Left kidney (tissue), 2 donors: Measurements from ENCODE around the gene ZKSCAN2. TPM values are rescaled to one million over a fixed set of nuclear protein-coding genes. Genes with fewer than 3 reads are reported as not detected.

ENCODE experiments used
- DNase-seq: peaks from one replicate; pipeline ENCODE4 v3.0.0-alpha.2; 2013
- polyA plus RNA-seq: library from polyadenylated mRNA; unstranded; fragments of 120-200 nt; gene quantifications from one replicate; pipeline ENCODE4 v1.2.1, GENCODE V29; 2013; ENCODE audit not compliant: insufficient read length

The ZKSCAN2 gene
- polyA plus RNA-seq, 1 donor, result 14.6 TPM

- DNase-seq, result no peak
Measured at GRCh38 chr16:25228372-25228771, 29.3 kb downstream of the ZKSCAN2 start.

DNA sequence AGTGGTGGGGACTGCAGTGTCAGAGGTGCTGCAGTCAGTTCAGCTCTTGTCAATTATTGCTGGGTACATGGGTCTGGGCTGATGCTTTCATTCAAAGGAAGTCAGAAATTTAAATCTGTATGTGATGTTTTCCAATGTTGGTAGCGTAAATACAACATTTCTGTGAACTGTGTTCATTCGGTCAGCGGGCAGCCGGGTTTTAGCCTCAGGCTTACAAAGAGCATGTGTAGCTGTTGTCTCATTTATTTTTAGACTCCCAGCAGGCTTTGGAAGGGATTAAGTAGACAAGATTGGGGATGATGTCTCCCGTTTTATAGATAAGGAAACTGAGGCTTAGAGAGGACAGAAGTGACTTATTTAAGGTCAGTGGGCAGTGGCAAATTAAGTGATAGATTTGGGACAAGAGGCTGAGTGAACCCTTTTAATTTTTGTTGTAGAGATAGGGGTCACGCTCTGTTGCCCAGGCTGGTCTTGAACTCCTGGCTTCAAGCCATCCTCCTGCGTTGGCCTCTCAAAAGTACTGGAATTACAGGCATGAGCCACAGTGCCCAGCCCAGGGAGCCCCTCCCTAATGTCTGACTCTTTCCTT lies 32.8 kb downstream of the ZKSCAN2 start:
- DNase-seq, result no peak

DNA sequence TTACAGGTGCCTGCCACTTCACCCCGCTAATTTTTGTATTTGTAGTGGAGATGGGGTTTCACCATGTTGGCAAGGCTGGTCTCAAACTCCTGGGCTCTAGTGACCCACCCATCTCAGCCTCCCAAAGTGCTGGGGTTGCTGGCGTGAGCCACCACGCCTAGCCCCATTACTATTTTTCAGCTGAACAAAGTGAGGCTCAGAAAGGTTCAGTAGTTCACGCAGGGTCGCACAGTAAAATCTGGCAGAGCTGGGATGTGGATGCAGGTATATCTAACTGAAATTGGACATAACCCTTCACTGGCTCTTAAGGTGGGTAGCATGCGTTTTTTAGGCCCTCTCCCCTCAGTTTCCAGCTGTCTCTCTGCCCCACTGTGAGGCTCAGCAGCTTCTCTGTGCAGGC lies 33.7 kb downstream of the ZKSCAN2 start:
- DNase-seq, result no peak

GRCh38 chr16:25222959-25223358 lies 34.7 kb downstream of the ZKSCAN2 start:
- DNase-seq, result no peak

DNA sequence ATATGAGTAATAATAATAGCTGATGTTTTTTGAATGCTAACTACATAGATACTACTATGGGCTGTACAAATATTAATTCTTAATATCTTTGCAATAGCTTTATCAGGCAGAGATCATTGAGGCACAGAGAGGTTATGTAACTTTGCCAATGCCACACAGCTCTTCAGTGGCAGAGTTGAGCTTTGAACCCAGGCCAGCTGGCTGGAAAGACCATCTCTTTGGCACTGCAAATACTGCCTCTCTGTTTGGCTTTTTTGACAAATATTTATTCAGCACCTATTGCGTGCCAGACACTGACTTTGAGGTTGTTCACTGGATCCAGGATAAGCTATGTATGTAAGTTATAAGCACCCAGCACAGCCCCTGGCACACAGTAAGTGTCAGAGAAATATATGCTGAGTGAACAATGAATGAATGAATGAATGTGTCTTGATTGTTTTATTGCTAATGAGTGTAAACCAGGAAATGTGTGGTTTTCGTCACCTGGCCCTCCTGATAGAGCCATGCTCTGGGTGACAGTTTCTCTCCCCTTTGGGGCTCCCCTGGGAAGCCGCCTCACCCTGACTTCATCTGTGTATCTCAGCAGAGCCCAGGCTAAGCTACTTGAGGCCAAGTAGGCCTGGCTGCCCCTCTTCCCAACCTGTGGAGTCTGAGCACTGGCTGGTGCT lies 38.4 kb downstream of the ZKSCAN2 start:
- DNase-seq, result no peak

GRCh38 chr16:25217921-25218320 lies 39.7 kb downstream of the ZKSCAN2 start:
- DNase-seq, result no peak

GRCh38 chr16:25217112-25217511 lies 40.5 kb downstream of the ZKSCAN2 start:
- no peak for DNase-seq

DNA sequence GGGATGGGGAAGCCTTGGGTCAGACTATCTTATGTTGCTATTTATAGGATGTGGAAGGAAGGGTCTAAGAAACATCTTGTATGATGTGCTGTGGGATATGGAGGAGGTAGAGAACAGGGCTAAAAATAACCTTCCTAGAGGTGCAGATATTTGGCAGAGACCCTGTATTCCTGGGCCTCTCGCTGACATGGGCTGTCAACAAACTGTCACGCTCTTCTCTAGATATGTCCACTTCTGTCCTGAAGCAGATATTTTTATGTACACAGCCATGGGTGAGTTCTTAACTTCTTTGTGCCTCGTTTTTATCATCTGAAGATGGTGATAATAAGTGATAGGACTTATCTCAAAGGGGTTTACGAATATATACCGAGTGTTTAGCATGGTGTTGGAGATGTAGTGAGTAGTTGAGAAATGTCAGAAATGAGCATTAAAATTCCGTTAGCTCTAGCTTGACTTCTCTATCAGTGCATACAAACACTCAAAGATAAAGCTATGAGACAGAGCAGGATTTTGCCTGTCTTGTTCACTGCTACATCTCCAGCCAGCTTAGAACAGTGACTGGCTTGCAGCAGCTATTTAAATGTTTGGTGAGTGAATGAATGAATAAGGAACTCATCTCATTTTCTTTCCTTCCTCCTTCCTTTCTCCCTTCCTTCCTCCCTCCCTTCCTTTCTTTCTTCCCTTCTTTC lies 43.8 kb downstream of the ZKSCAN2 start:
- no peak for DNase-seq

DNA sequence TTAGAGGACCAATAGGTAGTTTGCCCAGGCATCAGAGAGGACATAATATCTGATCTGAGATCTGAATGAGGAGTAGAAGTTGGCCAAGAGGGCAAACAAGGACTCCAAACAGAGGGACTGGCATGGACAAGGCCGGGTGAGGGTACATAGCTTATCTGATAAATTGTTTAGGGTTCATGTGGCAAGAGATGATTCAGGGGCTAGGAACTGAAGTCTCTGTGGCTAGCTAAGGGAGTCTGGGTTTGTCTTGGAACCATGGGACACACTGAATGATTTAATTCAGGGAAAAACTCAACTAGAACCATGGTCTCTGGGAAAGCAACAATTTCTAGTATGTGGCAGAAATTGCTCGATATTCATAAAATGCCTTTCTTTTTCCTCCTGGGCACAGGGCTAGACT lies 45.0 kb downstream of the ZKSCAN2 start:
- DNase-seq, result no peak

GRCh38 chr16:25210758-25211157 lies 46.9 kb downstream of the ZKSCAN2 start:
- DNase-seq, result no peak

GRCh38 chr16:25199457-25199856 lies 58.2 kb downstream of the ZKSCAN2 start:
- DNase-seq, result no peak

- no peak for DNase-seq
Measured at GRCh38 chr16:25198021-25198420, 59.6 kb downstream of the ZKSCAN2 start.

DNA sequence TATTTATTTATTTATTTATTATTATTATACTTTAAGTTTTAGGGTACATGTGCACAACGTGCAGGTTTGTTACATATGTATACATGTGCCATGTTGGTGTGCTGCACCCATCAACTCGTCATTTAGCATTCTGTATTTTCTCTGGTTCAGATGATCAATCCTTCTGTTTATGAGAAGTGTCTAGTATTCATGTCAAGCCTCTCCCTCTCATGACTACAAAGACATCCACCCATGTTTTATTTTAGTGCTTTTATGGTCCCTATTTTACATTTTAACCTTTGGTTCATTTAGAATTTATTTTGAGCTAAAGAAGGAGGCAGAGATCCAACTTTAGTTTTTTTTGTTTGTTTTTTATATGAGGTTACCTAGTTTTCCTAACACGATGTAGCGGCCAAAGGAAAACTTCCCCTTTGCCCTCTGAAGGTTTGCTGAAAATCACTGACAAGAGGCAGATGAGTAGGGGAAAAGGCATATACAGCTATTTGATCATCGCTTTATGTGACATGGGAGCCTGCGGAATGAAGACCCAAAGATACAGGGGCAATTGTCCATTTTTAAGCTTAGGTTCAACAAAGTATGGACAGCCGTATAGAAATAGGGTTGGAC lies 63.3 kb downstream of the ZKSCAN2 start:
- DNase-seq, result no peak

GRCh38 chr16:25192096-25192495 lies 65.5 kb downstream of the ZKSCAN2 start:
- peak; percentile 10 for DNase-seq

DNA sequence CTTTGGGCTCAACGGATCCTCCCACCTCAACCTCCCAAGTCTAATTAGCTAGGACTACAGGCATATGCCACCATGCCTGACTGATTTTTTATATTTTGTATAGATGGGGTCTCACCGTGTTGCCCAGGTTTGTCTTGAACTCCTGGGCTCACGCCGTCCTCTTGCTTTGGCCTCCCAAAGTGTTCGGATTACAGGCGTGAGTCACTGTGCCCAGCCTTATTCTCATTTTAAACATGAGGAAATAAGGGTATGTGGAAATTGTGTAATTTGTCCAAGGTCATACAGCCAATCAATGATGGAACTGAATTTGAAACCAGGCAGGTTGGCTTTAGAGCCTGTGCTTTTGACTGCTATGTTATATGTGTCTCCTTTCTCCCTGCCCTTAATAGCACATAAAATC lies 68.3 kb downstream of the ZKSCAN2 start:
- no peak for DNase-seq

- DNase-seq, result no peak
Measured at GRCh38 chr16:25187491-25187795, 70.2 kb downstream of the ZKSCAN2 start.

Other genes with a start within 250 kb of the ZKSCAN2 start
- 91.9 TPM for gene ARHGAP17, start 242.5 kb downstream of the ZKSCAN2 start, polyA plus RNA-seq
- 78.1 TPM for gene LCMT1, start 146.1 kb downstream of the ZKSCAN2 start, polyA plus RNA-seq
- not detected for gene AQP8, start 40.9 kb downstream of the ZKSCAN2 start, polyA plus RNA-seq